Mesendoderm (in vitro differentiated cells): ENCODE measurements around the gene CAMTA1.
"Not testable (repeated sequence)": the region's sequence is repeated elsewhere in the genome, so short reads cannot be mapped to it uniquely, and the experiment has no call there.

Source experiments
- DNase-seq: peaks from one replicate; pipeline ENCODE4 v3.0.0; 2013
- H2AK5ac ChIP-seq: 2 replicates; pipeline ENCODE4 v1.6.1; 2013; ENCODE audit warnings: low read length, inconsistent platforms
- H2BK120ac ChIP-seq: 2 replicates; pipeline ENCODE4 v1.6.1; 2013; ENCODE audit warnings: low read depth, mild to moderate bottlenecking, low read length, moderate library complexity, mixed read lengths
- H2BK15ac ChIP-seq: replicated peaks from 2 replicates; pipeline ENCODE4 v1.6.1; 2013; ENCODE audit warnings: low read depth, mild to moderate bottlenecking, moderate library complexity
- H2BK5ac ChIP-seq: 2 replicates; pipeline ENCODE4 v1.6.1; 2013; ENCODE audit warnings: low read length, inconsistent platforms
- H3K18ac ChIP-seq: 2 replicates; pipeline ENCODE4 v1.6.1; 2013; ENCODE audit warnings: mild to moderate bottlenecking, low read length, mixed read lengths
- H3K23ac ChIP-seq: one replicate; pipeline ENCODE4 v1.6.1; 2013; ENCODE audit warnings: low read length
- H3K27ac ChIP-seq: 2 replicates; pipeline ENCODE4 v1.5.1; 2013; ENCODE audit warnings: low read depth, mild to moderate bottlenecking, inconsistent platforms, low read length, moderate library complexity
- H3K27me3 ChIP-seq: 2 replicates; pipeline ENCODE4 v1.6.1; 2013; ENCODE audit warnings: low read length, control low read depth, mild to moderate bottlenecking, inconsistent platforms; ENCODE audit not compliant: insufficient read depth, poor library complexity
- H3K36me3 ChIP-seq: 2 replicates; pipeline ENCODE4 v1.6.1; 2013; ENCODE audit warnings: low read length, inconsistent platforms; ENCODE audit not compliant: control insufficient read depth, insufficient read depth
- H3K4ac ChIP-seq: one replicate; pipeline ENCODE4 v1.6.1; 2013; ENCODE audit warnings: low read depth, mild to moderate bottlenecking, low read length, moderate library complexity
- H3K4me1 ChIP-seq: 2 replicates; pipeline ENCODE4 v1.6.1; 2013; ENCODE audit warnings: low read depth, low read length, inconsistent platforms; ENCODE audit not compliant: control insufficient read depth
- H3K4me2 ChIP-seq: 2 replicates; pipeline ENCODE4 v1.6.1; 2013; ENCODE audit warnings: low read length
- H3K4me3 ChIP-seq: 2 replicates; pipeline ENCODE4 v1.5.1; 2013; ENCODE audit warnings: mild to moderate bottlenecking, low read length
- H3K56ac ChIP-seq: one replicate; pipeline ENCODE4 v1.6.1; 2013; ENCODE audit warnings: low read length
- H3K79me1 ChIP-seq: 2 replicates; pipeline ENCODE4 v1.6.1; 2013; ENCODE audit warnings: low read length, inconsistent platforms
- H3K79me2 ChIP-seq: 2 replicates; pipeline ENCODE4 v1.6.1; 2013; ENCODE audit warnings: mild to moderate bottlenecking, low read length; ENCODE audit not compliant: control insufficient read depth, insufficient read depth
- H3K9ac ChIP-seq: 2 replicates; pipeline ENCODE4 v1.6.1; 2013; ENCODE audit warnings: low read length, inconsistent platforms
- H4K5ac ChIP-seq: one replicate; pipeline ENCODE4 v1.6.1; 2013; ENCODE audit warnings: low read length
- H4K8ac ChIP-seq: one replicate; pipeline ENCODE4 v1.6.1; 2013; ENCODE audit warnings: low read depth, mild to moderate bottlenecking, control low read depth, low read length, moderate library complexity
- WGBS: extraction: QIAGEN DNeasy Blood & Tissue Kit; methylation state at CpG from one replicate; pipeline ENCODE4 v1.1.7; 2013; ENCODE audit warnings: low lambda C conversion rate, missing lambda C conversion rate; ENCODE audit not compliant: insufficient coverage; ENCODE audit errors: extremely low coverage; 5-methylcytosine and 5-hydroxymethylcytosine counted together

Gene CAMTA1

DNA sequence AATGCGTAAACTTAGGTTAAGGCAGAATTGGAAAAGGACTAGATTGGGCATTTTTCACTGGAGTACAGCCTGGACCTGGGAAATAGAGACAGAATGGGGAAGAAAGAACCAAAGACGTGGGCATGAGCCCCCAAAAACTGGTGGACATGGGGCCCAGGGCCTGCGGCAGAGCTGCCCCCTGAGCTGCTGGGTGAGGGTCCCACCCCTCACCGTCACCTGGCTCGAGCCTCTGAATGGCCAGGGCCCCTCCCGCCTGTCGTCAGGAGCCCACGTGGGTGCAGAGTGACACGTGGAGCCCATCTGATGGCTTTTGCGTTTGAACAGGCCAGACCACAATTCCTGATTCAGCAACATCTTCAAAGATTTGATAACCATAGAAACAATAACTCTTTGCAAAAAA, 624.9 kb downstream of the CAMTA1 start:
- Histone ChIP-seq H2BK15ac (no peak overlapping the region), H3K4me2 (no peak overlapping the region), H3K9ac (no peak overlapping the region), H3K79me1 (no peaks in the 10 kb centered on the region), H2AK5ac (no peak overlapping the region), H3K4me1 (no peaks in the 10 kb centered on the region), H3K56ac (no peak overlapping the region), H3K4ac (no peak overlapping the region), H3K18ac (no peak overlapping the region), H3K23ac (no peak overlapping the region), H3K27me3 (no peaks in the 10 kb centered on the region), H4K5ac (no peak overlapping the region), H2BK5ac (no peak overlapping the region), H3K27ac (no peak overlapping the region), H3K79me2 (no peaks in the 10 kb centered on the region), H3K36me3 (no peaks in the 10 kb centered on the region), H4K8ac (no peak overlapping the region), H2BK120ac (no peak overlapping the region), H3K4me3 (no peak overlapping the region)
- no CpG with 5 or more reads among the region's 10 CpGs for WGBS
- DNase-seq, result no peak

DNA sequence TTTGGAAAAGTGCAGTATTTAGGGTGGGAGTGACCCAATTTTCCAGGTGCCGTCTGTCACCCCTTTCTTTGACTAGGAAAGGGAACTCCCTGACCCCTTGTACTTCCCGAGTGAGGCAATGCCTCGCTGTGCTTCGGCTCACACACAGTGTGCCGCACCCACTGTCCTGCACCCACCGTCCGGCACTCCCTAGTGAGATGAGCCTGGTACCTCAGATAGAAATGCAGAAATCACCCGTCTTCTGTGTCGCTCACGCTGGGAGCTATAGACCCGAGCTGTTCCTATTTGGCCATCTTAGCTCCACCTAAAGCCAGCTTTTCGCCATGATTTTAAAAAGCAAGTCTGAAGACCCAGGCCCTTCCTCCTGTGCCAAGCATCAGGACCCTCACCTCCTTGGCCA, 632.4 kb downstream of the CAMTA1 start:
- H3K36me3 ChIP-seq, H2BK120ac ChIP-seq, H3K27me3 ChIP-seq, H3K23ac ChIP-seq, H3K79me2 ChIP-seq, H3K18ac ChIP-seq, H3K4me2 ChIP-seq, H2BK15ac ChIP-seq, H3K27ac ChIP-seq, H4K5ac ChIP-seq, H4K8ac ChIP-seq, H3K4me3 ChIP-seq, H2BK5ac ChIP-seq, H3K56ac ChIP-seq, H3K79me1 ChIP-seq, H3K9ac ChIP-seq, DNase-seq, H3K4me1 ChIP-seq, H3K4ac ChIP-seq, H2AK5ac ChIP-seq: not testable (repeated sequence)
- no CpG with 5 or more reads among the region's 12 CpGs for WGBS

DNA sequence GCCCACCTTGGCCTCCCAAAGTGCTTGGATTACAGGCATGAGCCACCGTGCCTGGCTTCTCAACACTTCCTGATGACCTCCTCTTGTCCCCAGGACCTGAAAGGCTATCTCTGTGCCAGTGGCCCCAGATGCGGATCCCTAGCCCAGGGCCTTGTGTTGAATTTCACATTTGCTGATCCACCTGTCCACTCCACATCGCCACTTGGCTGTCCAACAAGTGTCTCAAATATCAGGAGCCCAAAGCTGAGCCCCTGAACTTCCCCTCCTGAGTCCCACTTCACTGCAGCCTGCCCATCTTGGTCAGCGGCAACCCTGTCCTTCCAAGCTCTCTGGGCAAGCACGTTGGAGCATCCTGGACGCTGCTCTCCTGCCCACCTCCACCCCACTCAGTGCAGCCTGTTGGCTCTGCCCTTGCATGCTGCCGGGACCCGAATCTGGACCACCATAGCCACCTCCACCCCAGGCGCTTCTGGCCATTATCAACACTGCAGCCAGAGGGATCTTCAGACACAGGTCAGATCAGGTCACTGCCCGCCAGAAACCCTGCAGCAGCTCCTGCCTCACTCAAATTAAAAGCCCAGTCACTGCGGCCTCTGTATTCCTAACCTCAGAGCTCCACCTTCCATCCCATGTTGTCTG, 633.3 kb downstream of the CAMTA1 start:
- H2AK5ac ChIP-seq, result no peak overlapping the region
- no peak overlapping the region for H3K27ac ChIP-seq
- H2BK120ac ChIP-seq, result no peak overlapping the region
- no peak overlapping the region for H4K5ac ChIP-seq
- no peaks in the 10 kb centered on the region for H3K36me3 ChIP-seq
- H3K23ac ChIP-seq, result no peak overlapping the region
- H3K4me3 ChIP-seq, result no peak overlapping the region
- H3K18ac ChIP-seq, result no peak overlapping the region
- no peak overlapping the region for H2BK15ac ChIP-seq
- no peak overlapping the region for H3K4ac ChIP-seq
- H3K9ac ChIP-seq, result no peak overlapping the region
- no peak for DNase-seq
- WGBS, result no CpG with 5 or more reads among the region's 11 CpGs
- no peak overlapping the region for H2BK5ac ChIP-seq
- no peaks in the 10 kb centered on the region for H3K79me2 ChIP-seq
- no peak overlapping the region for H4K8ac ChIP-seq
- H3K27me3 ChIP-seq, result no peaks in the 10 kb centered on the region
- H3K56ac ChIP-seq, result no peak overlapping the region
- H3K4me2 ChIP-seq, result no peak overlapping the region
- H3K79me1 ChIP-seq, result no peaks in the 10 kb centered on the region
- H3K4me1 ChIP-seq, result no peaks in the 10 kb centered on the region

- Histone ChIP-seq H3K79me1 (no peaks in the 10 kb centered on the region), H3K36me3 (no peaks in the 10 kb centered on the region), H3K27me3 (no peaks in the 10 kb centered on the region), H3K9ac (no peak overlapping the region), H3K4me3 (no peak overlapping the region), H2BK5ac (no peak overlapping the region), H4K8ac (no peak overlapping the region), H3K79me2 (no peaks in the 10 kb centered on the region), H2AK5ac (no peak overlapping the region), H3K18ac (no peak overlapping the region), H3K4me1 (no peaks in the 10 kb centered on the region), H3K23ac (no peak overlapping the region), H3K4me2 (no peak overlapping the region), H3K27ac (no peak overlapping the region), H3K56ac (no peak overlapping the region), H2BK15ac (no peak overlapping the region), H2BK120ac (no peak overlapping the region), H3K4ac (no peak overlapping the region), H4K5ac (no peak overlapping the region)
- DNase-seq, result no peak
- WGBS, result no CpG with 5 or more reads among the region's 9 CpGs
Measured at GRCh38 chr1:7420098-7420445, 634.8 kb downstream of the CAMTA1 start.

GRCh38 chr1:7420470-7421100, 635.3 kb downstream of the CAMTA1 start:
- H3K27ac ChIP-seq, result no peak overlapping the region
- H3K79me1 ChIP-seq, result no peaks in the 10 kb centered on the region
- no peak overlapping the region for H3K56ac ChIP-seq
- no peak overlapping the region for H2BK120ac ChIP-seq
- H3K4me2 ChIP-seq, result no peak overlapping the region
- H2BK15ac ChIP-seq, result no peak overlapping the region
- no CpG with 5 or more reads among the region's 6 CpGs for WGBS
- no peak for DNase-seq
- no peak overlapping the region for H2AK5ac ChIP-seq
- no peaks in the 10 kb centered on the region for H3K79me2 ChIP-seq
- no peak overlapping the region for H3K23ac ChIP-seq
- no peak overlapping the region for H3K4ac ChIP-seq
- no peak overlapping the region for H3K9ac ChIP-seq
- no peaks in the 10 kb centered on the region for H3K36me3 ChIP-seq
- no peak overlapping the region for H4K8ac ChIP-seq
- no peaks in the 10 kb centered on the region for H3K4me1 ChIP-seq
- H3K27me3 ChIP-seq, result no peaks in the 10 kb centered on the region
- no peak overlapping the region for H3K18ac ChIP-seq
- H3K4me3 ChIP-seq, result no peak overlapping the region
- H4K5ac ChIP-seq, result no peak overlapping the region
- no peak overlapping the region for H2BK5ac ChIP-seq
